Measurements from ENCODE around the gene ABITRAM. TPM values are rescaled to one million over a fixed set of nuclear protein-coding genes. Genes with fewer than 3 reads are reported as not detected.
"Not testable (repeated sequence)": the region's sequence is repeated elsewhere in the genome, so short reads cannot be mapped to it uniquely, and the experiment has no call there.

Gene ABITRAM, protein sequence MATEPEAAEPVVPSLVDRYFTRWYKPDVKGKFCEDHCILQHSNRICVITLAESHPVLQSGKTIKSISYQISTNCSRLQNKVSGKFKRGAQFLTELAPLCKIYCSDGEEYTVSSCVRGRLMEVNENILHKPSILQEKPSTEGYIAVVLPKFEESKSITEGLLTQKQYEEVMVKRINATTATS
- 10 to 100 TPM in 1 of 2 experiments, 1 to 10 TPM in 1; 9.4 to 11.2 TPM for total RNA-seq

DNA sequence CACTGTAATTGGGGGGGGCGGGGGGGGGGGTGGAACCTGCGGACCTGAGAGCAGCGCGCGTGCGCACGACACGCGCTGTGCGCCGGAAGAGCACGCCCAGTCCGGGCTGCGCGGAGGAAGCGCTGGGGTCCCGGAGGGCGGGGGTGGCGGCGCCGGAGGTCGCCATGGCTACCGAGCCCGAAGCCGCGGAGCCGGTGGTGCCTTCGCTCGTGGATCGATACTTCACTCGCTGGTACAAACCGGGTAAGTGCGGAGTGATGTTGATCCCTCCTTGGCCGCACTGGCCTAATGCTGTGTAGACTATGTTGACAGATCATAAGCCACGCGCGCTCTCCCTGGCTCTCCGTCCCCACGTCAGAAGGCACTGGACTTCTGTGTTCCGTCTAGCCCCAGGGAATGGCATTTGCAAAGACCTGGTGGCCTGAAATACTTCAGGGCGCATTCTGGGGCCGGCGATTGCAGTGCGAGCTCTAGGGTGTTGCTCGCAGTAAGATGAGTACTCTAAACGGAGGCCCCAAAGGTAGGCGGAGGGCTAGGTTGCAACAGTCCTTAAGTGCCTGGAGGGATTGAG is at the start of gene ABITRAM:
ABITRAM (plus strand) TSS at position 78 of the 571 bp plus-strand sequence; CDS start at position 165, 87 bp downstream.
- ChIA-PET CTCF (no interaction called here), POLR2A (no interaction called here)
- Mint-ChIP-seq H3K4me1 (ENCODE audit: low read depth) (peaks cover 25% of the 10 kb centered on the region), H3K9me3 (no peaks in the 10 kb centered on the region), H3K36me3 (peaks cover 11% of the 10 kb centered on the region), H3K27me3 (no peaks in the 10 kb centered on the region), H3K27ac (peak within 1 kb of the TSS; percentile 92), H3K4me3 (peak within 1 kb of the TSS; percentile 95)
- peak; percentile 81 for DNase-seq
- intact Hi-C loops (cut with micrococcal nuclease) = loop anchor here (1.0 to 10.0 kb wide), 7 partner anchors 48 to 1652 kb away; partner anchors contain the start of genes CTNNAL1, EPB41L4B, RAD23B and TXN

DNA sequence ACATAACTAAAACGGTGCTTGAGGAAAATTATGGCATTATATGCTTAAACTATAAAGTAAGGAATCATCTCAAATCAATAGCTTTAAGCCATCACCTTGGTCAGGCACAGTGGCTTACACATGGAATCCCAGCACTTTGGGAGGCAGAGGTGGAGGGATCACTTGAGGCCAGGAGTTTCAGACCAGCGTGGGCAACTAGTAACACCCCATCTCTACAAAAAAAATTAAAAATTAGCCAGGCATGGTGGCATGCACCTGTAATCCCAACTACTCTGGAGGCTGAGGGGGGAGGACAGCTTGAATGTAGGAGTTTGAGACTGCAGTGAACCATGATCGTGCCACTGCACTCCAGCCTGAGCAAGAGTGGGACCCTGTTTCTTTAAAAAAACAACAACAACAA is 49.5 kb upstream of the ABITRAM start:
- no peak overlapping the region for H3K27ac Mint-ChIP-seq
- H3K4me1 Mint-ChIP-seq (ENCODE audit: low read depth) = peaks cover 17% of the 10 kb centered on the region
- H3K4me3 Mint-ChIP-seq = no peak overlapping the region
- no peak for DNase-seq
- intact Hi-C loops (cut with micrococcal nuclease) = loop anchor here (2.0 to 5.0 kb wide), 3 partner anchors 128 to 528 kb away; partner anchors contain the start of gene CTNNAL1
- CTCF ChIA-PET = no interaction called here
- no peaks in the 10 kb centered on the region for H3K9me3 Mint-ChIP-seq
- peaks cover 32% of the 10 kb centered on the region for H3K36me3 Mint-ChIP-seq
- no peaks in the 10 kb centered on the region for H3K27me3 Mint-ChIP-seq
- POLR2A ChIA-PET = no interaction called here

DNA sequence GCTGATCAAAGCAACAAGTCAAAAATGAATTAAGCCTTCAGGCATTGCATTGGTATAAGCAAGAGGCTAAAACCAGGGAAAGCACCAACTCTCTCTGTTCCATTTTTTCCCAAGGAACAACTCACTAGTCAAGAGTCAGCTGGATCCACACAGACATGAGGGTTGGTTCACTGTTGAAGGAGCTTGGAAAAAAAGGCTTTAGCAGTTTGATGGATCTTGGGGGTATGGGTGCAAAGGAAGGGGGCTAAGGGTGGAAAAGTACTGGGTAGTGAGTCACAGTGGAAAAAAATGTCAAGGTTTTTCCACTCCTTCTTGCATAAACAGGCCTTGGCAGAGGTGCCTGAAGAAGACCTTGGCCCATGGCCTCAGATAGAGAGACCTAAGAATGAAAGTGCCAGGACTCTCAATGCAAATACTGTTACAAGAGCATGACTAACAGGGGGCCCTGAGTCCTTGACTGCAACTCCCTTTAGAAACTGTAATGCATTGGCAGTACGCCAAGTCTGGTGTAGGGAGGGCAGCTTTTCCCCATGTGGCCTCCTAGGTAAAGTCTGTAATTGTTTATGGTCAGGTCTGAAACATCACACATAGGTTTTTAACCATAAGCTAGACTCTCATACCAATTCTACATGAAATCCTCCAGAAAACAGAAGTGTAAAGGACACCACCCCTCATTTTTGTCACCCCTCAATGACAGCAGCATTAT is 48.4 kb upstream of the ABITRAM start:
- Mint-ChIP-seq H3K4me1 (ENCODE audit: low read depth) (peaks cover 17% of the 10 kb centered on the region), H3K27me3 (no peaks in the 10 kb centered on the region), H3K36me3 (peaks cover 33% of the 10 kb centered on the region), H3K4me3 (no peak overlapping the region), H3K9me3 (no peaks in the 10 kb centered on the region), H3K27ac (peak overlapping the region; percentile 44)
- ChIA-PET POLR2A (no interaction called here), CTCF (interaction anchor here (0.6 to 1.1 kb wide), 3 partner anchors 12 to 1593 kb away, joined by 3 to 4 read pairs (median 3); no protein-coding TSS in a partner anchor)
- DNase-seq = peak; percentile 73
- intact Hi-C loops (cut with micrococcal nuclease) = loop anchor here (1.0 to 5.0 kb wide), 5 partner anchors 49 to 527 kb away; partner anchors contain the start of genes ABITRAM, CTNNAL1 and ELP1

DNA sequence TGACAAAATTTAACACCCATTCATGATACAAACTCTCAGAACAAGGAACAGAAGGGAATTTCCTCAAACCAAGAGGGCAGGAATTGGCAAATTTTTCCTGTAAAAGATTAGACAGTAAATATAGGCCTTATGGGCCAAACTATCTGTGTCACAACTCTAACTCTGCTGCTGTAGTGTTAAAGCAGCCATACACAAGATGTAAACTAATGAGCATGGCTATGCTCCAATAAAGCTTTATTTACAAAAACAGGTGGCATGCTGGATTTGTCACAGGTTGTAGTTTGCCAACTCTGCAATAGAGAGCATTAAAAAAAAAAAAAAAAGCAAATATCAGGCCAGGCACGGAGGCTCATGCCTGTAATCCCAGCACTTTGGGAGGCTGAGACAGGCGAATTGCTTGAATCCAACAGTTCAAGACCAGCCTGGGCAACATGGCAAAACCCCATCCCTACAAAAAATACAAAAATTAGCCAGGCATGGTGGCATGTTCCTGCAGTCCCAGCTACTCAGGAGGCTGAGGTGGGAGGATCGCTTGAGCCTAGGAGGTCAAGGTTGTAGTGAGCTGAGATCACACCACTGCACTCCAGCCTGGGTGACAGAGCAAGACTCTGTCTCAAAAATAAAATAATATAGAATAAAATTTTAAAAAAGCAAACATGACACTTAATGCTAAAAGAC is 47.5 kb upstream of the ABITRAM start:
- peaks cover 17% of the 10 kb centered on the region for H3K4me1 Mint-ChIP-seq (ENCODE audit: low read depth)
- H3K27me3 Mint-ChIP-seq, DNase-seq, POLR2A ChIA-PET, H3K9me3 Mint-ChIP-seq, H3K4me3 Mint-ChIP-seq, H3K27ac Mint-ChIP-seq: not testable (repeated sequence)
- CTCF ChIA-PET = interaction anchor here (1.1 kb wide), 2 partner anchors 13 to 18 kb away, joined by 3 read pairs; no protein-coding TSS in a partner anchor
- peaks cover 40% of the 10 kb centered on the region for H3K36me3 Mint-ChIP-seq
- intact Hi-C loops (cut with micrococcal nuclease) = loop anchor here (1.0 to 5.0 kb wide), 4 partner anchors 48 to 526 kb away; partner anchors contain the start of genes ABITRAM and ELP1

DNA sequence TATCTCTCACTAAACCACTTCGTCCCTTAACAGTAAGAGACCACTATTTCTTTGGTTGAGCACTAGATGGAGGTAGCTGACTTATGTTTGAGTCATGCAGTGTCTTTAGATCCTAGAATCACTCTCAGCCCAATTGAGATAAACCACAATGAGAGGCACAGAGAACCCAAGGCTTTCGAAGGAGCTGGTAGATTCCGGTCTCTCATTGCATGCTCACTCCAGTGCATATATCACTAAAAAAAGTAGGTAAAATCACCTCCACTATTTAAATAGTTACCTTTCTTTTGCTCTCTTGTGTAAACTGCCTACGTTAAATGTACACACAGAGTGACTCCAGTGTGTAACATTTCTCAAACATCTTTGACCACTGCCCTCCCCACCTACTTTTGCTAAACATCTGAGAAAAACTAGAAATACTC is 44.5 kb upstream of the ABITRAM start:
- intact Hi-C loops (cut with micrococcal nuclease) = loop anchor here (5.0 kb wide), 2 partner anchors 213 to 523 kb away; no protein-coding TSS in a partner anchor
- Mint-ChIP-seq H3K36me3 (peaks cover 54% of the 10 kb centered on the region), H3K27me3 (no peaks in the 10 kb centered on the region), H3K27ac (no peak overlapping the region), H3K4me1 (ENCODE audit: low read depth) (peaks cover 17% of the 10 kb centered on the region), H3K9me3 (no peaks in the 10 kb centered on the region), H3K4me3 (no peak overlapping the region)
- no peak for DNase-seq
- POLR2A ChIA-PET = no interaction called here
- CTCF ChIA-PET = interaction anchor here (0.6 kb wide), 1 partner anchor 194 kb away, joined by 7 read pairs; no protein-coding TSS in a partner anchor

DNA sequence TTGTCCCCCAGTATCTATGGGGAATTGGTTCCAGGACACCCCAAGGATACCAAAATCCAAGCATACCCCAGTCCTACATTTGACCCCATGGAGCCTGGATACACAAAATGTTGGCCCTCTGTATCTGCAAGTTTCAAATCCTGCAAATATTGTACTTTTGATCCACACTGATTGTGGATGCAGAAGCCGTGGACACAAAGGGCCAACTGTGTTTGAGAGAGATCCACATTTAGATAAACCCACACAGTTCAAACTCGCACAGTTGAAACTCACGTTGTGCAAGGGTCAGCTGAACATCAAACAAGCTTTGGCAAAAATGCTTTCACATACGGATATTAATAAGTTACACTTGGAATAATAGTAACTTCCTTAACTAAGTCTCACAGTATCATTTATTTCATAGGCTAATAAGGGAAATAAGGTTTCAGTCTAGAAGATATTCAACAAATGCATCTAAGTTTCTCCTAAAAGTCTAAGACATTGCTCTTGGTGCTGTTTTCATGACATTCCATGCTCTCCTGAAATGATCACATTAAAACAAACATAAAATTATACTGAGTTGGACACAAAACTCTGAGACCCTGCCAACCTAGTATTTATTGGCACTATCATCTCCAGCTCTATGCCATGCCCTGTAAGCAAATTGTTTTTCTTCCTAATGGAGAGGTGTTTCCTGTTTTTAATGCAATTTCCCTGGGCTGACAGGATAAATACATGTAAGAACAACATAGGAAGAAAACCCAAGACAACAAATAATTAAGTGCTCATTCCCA is 39.8 kb upstream of the ABITRAM start:
- Mint-ChIP-seq H3K4me1 (ENCODE audit: low read depth) (no peaks in the 10 kb centered on the region), H3K27ac (no peak overlapping the region), H3K4me3 (no peak overlapping the region), H3K27me3 (no peaks in the 10 kb centered on the region), H3K36me3 (peaks cover 74% of the 10 kb centered on the region), H3K9me3 (no peaks in the 10 kb centered on the region)
- intact Hi-C loops (cut with micrococcal nuclease) = no loop called here
- ChIA-PET POLR2A (no interaction called here), CTCF (no interaction called here)
- no peak for DNase-seq

DNA sequence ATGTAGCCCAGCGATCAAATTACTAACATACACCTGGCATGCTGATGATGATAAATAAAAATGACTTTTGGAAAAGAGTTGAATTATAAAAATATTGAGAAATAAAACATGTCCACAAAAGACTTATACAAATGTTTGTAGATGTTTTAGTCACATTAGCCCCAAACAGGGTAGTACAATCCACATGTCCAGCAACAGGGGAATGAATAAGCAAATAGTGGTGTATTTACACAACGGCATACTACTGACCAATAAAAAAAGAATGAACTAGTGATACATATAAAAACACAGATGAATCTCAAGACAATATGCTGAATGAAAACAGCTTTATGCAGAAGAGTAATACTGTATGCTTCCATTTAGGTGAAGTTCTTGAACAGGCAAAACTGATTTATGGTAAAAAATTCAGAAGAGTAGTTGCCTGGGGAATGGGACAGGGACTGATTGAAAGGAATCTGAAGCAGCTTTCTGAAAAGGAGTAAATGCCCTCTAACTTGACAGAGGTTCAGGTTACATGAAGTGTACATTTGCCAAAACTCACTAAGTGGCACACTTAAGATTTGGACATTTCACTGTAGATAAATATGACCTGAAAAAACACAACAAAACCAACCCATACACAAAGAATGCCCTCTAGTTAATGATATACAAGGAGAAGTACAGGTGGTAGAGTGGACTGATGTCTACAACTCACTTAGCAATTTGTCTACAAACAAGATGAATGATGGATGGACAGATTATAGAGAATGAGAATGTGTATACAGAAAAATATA is 36.7 kb upstream of the ABITRAM start:
- POLR2A ChIA-PET = no interaction called here
- Mint-ChIP-seq H3K36me3 (peaks cover 65% of the 10 kb centered on the region), H3K27me3 (no peaks in the 10 kb centered on the region), H3K4me3 (no peak overlapping the region), H3K27ac (no peak overlapping the region), H3K4me1 (ENCODE audit: low read depth) (no peaks in the 10 kb centered on the region), H3K9me3 (no peaks in the 10 kb centered on the region)
- DNase-seq = no peak
- CTCF ChIA-PET = no interaction called here
- intact Hi-C loops (cut with micrococcal nuclease) = no loop called here

DNA sequence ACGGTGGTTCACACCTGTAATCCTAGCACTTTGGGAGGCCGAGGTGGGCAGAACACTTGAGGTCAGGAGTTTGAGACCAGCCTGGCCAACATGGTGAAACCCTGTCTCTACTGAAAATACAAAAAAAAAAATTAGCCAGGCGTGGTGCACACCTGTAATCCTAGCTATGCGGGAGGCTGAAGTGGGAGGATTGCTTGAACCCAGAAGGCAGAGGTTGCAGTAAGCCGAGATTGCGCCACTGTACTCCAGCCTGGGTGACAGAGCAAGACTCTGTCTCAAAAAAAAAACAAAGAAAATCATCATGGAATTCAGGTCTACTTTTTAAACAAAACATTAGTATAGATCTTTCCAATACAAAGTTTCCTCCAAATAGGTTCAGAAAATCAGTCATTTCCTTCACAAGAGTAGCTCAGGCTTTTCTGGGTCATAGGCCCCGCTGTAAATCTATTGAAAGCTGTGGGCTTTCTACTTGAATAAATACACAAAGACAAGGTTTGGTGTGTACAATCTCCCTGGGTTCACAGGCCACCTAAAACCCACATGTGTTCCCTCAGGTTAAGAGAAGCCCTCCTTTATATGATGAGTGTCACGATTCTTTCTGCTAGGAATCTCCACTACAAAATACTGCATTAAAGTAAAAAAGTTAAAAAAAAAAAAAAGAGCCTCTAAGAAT is 35.0 kb upstream of the ABITRAM start:
- H3K27ac Mint-ChIP-seq; DNase-seq; H3K27me3 Mint-ChIP-seq; H3K9me3 Mint-ChIP-seq; POLR2A ChIA-PET; H3K4me1 Mint-ChIP-seq (ENCODE audit: low read depth); H3K4me3 Mint-ChIP-seq; intact Hi-C loops (cut with micrococcal nuclease): not testable (repeated sequence)
- H3K36me3 Mint-ChIP-seq = peaks cover 63% of the 10 kb centered on the region
- CTCF ChIA-PET = interaction anchor here (2.0 kb wide), 1 partner anchor 55 kb away, joined by 8 read pairs; no protein-coding TSS in a partner anchor

DNA sequence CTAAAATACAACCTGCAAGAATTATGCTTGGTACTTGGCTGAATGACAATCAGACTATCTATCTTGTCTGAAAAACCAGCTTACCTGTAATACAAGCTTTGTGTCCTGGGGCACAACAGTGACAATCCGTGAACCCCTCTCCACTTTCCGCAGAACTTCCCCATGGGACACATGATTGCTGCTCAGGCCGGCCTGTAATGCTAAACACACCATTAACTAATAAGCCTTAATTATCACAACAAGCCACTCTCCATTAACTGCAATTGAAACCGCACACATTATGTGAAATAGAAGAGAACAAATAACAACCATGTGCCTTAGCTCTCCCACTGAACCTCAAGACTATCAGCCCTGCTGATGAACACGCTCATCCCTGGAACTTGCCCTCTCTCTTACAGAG is 34.0 kb upstream of the ABITRAM start:
- no peaks in the 10 kb centered on the region for H3K4me1 Mint-ChIP-seq (ENCODE audit: low read depth)
- POLR2A ChIA-PET = no interaction called here
- CTCF ChIA-PET = interaction anchor here (2.0 kb wide), 1 partner anchor 54 kb away, joined by 8 read pairs; no protein-coding TSS in a partner anchor
- no peak overlapping the region for H3K27ac Mint-ChIP-seq
- no peak for DNase-seq
- H3K9me3 Mint-ChIP-seq = no peaks in the 10 kb centered on the region
- no peak overlapping the region for H3K4me3 Mint-ChIP-seq
- no peaks in the 10 kb centered on the region for H3K27me3 Mint-ChIP-seq
- intact Hi-C loops (cut with micrococcal nuclease) = no loop called here
- peaks cover 57% of the 10 kb centered on the region for H3K36me3 Mint-ChIP-seq

DNA sequence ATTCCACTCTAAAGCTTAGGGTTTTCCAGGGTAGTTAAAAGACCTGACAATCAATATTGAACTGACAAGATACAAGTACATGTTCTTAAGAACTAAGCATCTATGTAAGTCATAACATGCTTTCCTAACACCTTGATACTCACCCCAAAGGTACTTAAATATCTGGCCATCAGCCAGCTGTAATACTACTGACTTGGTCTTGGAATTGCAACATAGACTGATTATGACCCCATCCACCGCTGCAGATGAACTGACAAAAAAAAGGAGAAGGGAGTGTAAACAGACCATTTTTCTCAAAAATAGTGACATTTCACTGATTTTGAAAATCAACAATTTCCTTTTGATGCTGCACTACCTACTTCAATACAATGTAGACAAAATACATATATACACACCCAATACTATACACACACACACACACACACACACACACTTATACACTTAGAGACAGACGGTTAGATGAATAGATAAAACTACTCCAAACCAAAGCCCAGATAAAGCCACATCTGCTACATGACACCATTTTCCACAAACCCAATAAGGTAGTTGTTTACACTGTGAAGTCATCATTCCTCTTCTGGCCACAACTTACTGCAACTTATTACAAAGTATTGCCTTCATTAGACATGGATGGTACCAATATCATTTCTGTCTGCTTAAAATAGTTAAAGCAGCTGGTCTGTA is 30.6 kb upstream of the ABITRAM start:
- no peaks in the 10 kb centered on the region for H3K27me3 Mint-ChIP-seq
- ChIA-PET CTCF (no interaction called here), POLR2A (no interaction called here)
- H3K4me3 Mint-ChIP-seq = no peak overlapping the region
- no peaks in the 10 kb centered on the region for H3K9me3 Mint-ChIP-seq
- no peak overlapping the region for H3K27ac Mint-ChIP-seq
- H3K4me1 Mint-ChIP-seq (ENCODE audit: low read depth) = no peaks in the 10 kb centered on the region
- DNase-seq = no peak
- peaks cover 38% of the 10 kb centered on the region for H3K36me3 Mint-ChIP-seq
- intact Hi-C loops (cut with micrococcal nuclease) = no loop called here
